Measurements from ENCODE around the gene CFAP20DC.

The CFAP20DC gene

DNA sequence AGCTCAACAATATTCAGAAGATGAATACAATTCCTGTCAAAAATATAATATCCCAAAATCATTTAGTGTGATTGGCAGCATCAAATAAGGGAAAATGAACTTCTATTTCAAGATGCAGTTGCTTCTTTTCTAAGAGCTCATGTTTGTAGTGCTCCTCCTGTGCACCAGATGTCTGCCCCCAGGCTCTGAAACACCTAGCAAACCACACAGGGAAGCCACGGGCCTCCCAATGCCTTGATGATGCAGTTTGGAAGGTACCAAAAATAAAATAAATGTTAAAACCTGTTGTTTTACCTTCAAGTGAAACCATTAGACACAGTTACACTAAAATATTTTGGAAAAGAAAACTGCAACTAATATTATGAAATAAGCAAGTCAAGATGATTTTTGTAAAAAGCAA, 22.2 kb downstream of the CFAP20DC start:
- Histone ChIP-seq H3K27me3 (ENCODE audit: control insufficient read depth, low read length) (no peaks in the 10 kb centered on the region), H3K4me1 (ENCODE audit: control insufficient read depth, low read length) (peaks cover 3% of the 10 kb centered on the region; the same call in 1 of the 2 replicates), H3F3A (ENCODE audit: control insufficient read depth, insufficient read depth) (no peaks in the 10 kb centered on the region), H3K9me2 (replicated peaks; ENCODE audit: control insufficient read depth, low read length) (no peaks in the 10 kb centered on the region), H3K27ac (ENCODE audit: low read depth, low read length) (no peak overlapping the region), H3K79me2 (ENCODE audit: control insufficient read depth, low read length) (no peaks in the 10 kb centered on the region), H4K20me1 (ENCODE audit: control insufficient read depth, insufficient read depth, low read depth, low read length) (no peaks in the 10 kb centered on the region), H3K36me3 (ENCODE audit: control insufficient read depth, low read length) (no peaks in the 10 kb centered on the region), H3K4me2 (ENCODE audit: low read length) (no peak overlapping the region), H3K9me3 (ENCODE audit: control insufficient read depth, insufficient read depth, low read length) (no peaks in the 10 kb centered on the region), H3K4me3 (ENCODE audit: low read length) (no peak overlapping the region)
- TF ChIP-seq, protein P1, sequence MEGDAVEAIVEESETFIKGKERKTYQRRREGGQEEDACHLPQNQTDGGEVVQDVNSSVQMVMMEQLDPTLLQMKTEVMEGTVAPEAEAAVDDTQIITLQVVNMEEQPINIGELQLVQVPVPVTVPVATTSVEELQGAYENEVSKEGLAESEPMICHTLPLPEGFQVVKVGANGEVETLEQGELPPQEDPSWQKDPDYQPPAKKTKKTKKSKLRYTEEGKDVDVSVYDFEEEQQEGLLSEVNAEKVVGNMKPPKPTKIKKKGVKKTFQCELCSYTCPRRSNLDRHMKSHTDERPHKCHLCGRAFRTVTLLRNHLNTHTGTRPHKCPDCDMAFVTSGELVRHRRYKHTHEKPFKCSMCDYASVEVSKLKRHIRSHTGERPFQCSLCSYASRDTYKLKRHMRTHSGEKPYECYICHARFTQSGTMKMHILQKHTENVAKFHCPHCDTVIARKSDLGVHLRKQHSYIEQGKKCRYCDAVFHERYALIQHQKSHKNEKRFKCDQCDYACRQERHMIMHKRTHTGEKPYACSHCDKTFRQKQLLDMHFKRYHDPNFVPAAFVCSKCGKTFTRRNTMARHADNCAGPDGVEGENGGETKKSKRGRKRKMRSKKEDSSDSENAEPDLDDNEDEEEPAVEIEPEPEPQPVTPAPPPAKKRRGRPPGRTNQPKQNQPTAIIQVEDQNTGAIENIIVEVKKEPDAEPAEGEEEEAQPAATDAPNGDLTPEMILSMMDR (IDR thresholded peaks at IDR 0.05; ENCODE audit: low read depth, low read length, poor library complexity, severe bottlenecking): no peak
- no peak for TF ChIP-seq EZH2phosphoT487 (IDR thresholded peaks at IDR 0.05; ENCODE audit: borderline replicate concordance, low read length)

DNA sequence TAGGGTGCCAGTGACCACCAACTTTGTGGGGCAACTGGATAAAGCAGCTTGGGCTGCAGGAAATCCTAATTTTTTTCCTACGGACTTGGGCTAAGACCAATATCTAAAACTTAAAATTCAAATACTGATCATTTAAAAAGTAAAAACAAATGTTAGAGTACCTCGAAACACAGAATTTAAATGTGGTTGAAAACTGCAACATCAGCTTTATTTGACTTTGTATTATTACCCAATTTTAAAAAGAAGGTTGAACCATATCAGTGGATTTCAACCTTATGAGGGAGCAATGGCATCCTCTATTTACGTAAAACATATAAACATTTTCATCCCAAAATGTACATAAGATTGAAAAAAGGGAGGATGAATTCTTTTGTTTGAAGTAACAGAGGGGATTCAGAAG, 26.2 kb downstream of the CFAP20DC start:
- H3K36me3 ChIP-seq (ENCODE audit: control insufficient read depth, low read length): no peaks in the 10 kb centered on the region
- H3K4me3 ChIP-seq (ENCODE audit: low read length): no peak overlapping the region
- H4K20me1 ChIP-seq (ENCODE audit: control insufficient read depth, insufficient read depth, low read depth, low read length): no peaks in the 10 kb centered on the region
- H3K27me3 ChIP-seq (ENCODE audit: control insufficient read depth, low read length): no peaks in the 10 kb centered on the region
- no peaks in the 10 kb centered on the region for H3K79me2 ChIP-seq (ENCODE audit: control insufficient read depth, low read length)
- H3K9me3 ChIP-seq (ENCODE audit: control insufficient read depth, insufficient read depth, low read length): no peaks in the 10 kb centered on the region
- no peak overlapping the region for H3K4me2 ChIP-seq (ENCODE audit: low read length)
- no peaks in the 10 kb centered on the region for H3F3A ChIP-seq (ENCODE audit: control insufficient read depth, insufficient read depth)
- H3K27ac ChIP-seq (ENCODE audit: low read depth, low read length): no peak overlapping the region
- H3K9me2 ChIP-seq (replicated peaks; ENCODE audit: control insufficient read depth, low read length): no peaks in the 10 kb centered on the region
- TF ChIP-seq, protein P1 (IDR thresholded peaks at IDR 0.05; ENCODE audit: low read depth, low read length, poor library complexity, severe bottlenecking): no peak
- no peak for TF ChIP-seq EZH2phosphoT487 (IDR thresholded peaks at IDR 0.05; ENCODE audit: borderline replicate concordance, low read length)
- peaks cover under 1% of the 10 kb centered on the region; the same call in 1 of the 2 replicates for H3K4me1 ChIP-seq (ENCODE audit: control insufficient read depth, low read length)

DNA sequence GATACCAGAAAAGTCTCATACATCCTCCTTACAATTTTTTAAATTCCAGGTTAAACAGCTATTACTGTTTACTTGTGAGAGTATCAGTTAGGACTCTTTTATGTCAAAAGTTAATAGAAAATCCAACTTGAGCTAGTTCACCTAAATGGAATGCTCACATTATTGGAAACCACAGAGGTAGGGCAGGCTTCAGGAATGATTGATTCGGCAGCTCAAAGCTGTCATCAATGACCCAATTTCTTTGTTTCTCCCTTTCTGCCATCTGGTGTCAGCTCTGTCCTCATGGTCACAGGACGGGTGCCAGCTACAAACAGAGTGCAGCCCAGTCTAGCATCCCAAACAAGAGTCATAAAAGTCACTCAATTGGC, 32.2 kb downstream of the CFAP20DC start:
- H3K4me3 ChIP-seq (ENCODE audit: low read length): no peak overlapping the region
- no peaks in the 10 kb centered on the region for H3K9me2 ChIP-seq (replicated peaks; ENCODE audit: control insufficient read depth, low read length)
- no peaks in the 10 kb centered on the region for H3F3A ChIP-seq (ENCODE audit: control insufficient read depth, insufficient read depth)
- H3K36me3 ChIP-seq (ENCODE audit: control insufficient read depth, low read length): no peaks in the 10 kb centered on the region
- H3K79me2 ChIP-seq (ENCODE audit: control insufficient read depth, low read length): no peaks in the 10 kb centered on the region
- no peak overlapping the region for H3K27ac ChIP-seq (ENCODE audit: low read depth, low read length)
- no peak for TF ChIP-seq EZH2phosphoT487 (IDR thresholded peaks at IDR 0.05; ENCODE audit: borderline replicate concordance, low read length)
- TF ChIP-seq, protein P1 (IDR thresholded peaks at IDR 0.05; ENCODE audit: low read depth, low read length, poor library complexity, severe bottlenecking): no peak
- H4K20me1 ChIP-seq (ENCODE audit: control insufficient read depth, insufficient read depth, low read depth, low read length): no peaks in the 10 kb centered on the region
- no peaks in the 10 kb centered on the region for H3K27me3 ChIP-seq (ENCODE audit: control insufficient read depth, low read length)
- no peaks in the 10 kb centered on the region for H3K4me1 ChIP-seq (ENCODE audit: control insufficient read depth, low read length)
- no peak overlapping the region for H3K4me2 ChIP-seq (ENCODE audit: low read length)
- no peaks in the 10 kb centered on the region for H3K9me3 ChIP-seq (ENCODE audit: control insufficient read depth, insufficient read depth, low read length)
